Measurements from ENCODE around the gene ALKBH3.

DNA sequence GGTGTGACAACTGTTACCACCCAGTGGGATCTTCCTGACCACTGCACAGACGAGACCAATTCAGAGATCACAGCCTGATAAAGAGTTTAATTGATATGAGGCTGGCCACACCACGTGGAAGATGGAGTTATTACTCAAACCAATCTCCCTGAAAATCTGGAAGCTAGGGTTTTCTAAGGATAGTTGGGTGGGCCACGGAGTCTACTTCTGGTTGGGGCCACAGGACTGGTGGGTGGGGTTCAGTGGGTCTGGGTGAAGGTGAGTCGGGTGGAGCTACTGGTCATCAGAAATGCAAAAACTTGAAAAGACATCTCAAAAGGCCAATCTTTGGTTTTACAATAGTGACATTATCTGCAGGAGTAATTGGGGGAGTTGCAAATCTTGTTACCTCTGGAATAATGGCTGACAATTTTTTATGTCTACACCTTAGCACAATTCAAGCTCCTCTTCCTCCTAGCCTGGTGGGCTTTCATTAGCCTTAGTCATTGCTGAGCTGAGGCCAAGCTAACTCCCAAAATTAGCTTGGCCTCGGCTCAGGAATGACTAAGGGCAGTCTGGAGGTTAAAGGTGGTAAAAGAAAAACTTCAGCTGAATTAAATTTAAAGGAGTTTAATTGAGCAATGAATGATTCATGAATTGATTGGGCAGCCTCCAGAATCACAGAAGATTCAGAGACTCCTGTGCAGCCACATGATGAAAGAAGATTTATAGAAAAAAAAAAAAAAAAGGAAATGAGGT lies 74.9 kb downstream of the ALKBH3 start:
- TF ChIP-seq, protein P1, sequence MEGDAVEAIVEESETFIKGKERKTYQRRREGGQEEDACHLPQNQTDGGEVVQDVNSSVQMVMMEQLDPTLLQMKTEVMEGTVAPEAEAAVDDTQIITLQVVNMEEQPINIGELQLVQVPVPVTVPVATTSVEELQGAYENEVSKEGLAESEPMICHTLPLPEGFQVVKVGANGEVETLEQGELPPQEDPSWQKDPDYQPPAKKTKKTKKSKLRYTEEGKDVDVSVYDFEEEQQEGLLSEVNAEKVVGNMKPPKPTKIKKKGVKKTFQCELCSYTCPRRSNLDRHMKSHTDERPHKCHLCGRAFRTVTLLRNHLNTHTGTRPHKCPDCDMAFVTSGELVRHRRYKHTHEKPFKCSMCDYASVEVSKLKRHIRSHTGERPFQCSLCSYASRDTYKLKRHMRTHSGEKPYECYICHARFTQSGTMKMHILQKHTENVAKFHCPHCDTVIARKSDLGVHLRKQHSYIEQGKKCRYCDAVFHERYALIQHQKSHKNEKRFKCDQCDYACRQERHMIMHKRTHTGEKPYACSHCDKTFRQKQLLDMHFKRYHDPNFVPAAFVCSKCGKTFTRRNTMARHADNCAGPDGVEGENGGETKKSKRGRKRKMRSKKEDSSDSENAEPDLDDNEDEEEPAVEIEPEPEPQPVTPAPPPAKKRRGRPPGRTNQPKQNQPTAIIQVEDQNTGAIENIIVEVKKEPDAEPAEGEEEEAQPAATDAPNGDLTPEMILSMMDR (IDR thresholded peaks at IDR 0.05) = no peak
- no peak for TF ChIP-seq POLR2A (IDR thresholded peaks at IDR 0.05; ENCODE audit: low read depth)

Measured in esophagus muscularis mucosa (tissue), 3 donors.